HEK293T (cell line): ENCODE results near the gene UBAP2.

Experiments used
- BHLHE40 ChIP-seq: fragments of 450-650 bp; IDR thresholded peaks from 2 replicates; pipeline ENCODE4 v1.6.1; 2016; ENCODE audit warnings: mild to moderate bottlenecking, moderate library complexity, borderline replicate concordance
- ELF4 ChIP-seq: fragments of 450-650 bp; IDR thresholded peaks from 2 replicates; pipeline ENCODE4 v1.6.1; 2017; ENCODE audit warnings: antibody characterized with exemption
- FOXA1 ChIP-seq: fragments of 450-650 bp; IDR thresholded peaks from 2 replicates; pipeline ENCODE4 v1.6.1; 2016; ENCODE audit warnings: mild to moderate bottlenecking
- FOXK2 ChIP-seq: fragments of 450-650 bp; IDR thresholded peaks from 2 replicates; pipeline ENCODE4 v1.6.1; 2016; ENCODE audit warnings: mild to moderate bottlenecking
- FOXM1 ChIP-seq: fragments of 450-650 bp; IDR thresholded peaks from 2 replicates; pipeline ENCODE4 v1.6.1; 2017; ENCODE audit warnings: mild to moderate bottlenecking, borderline replicate concordance
- HDGF ChIP-seq: fragments of 450-650 bp; IDR thresholded peaks from 2 replicates; pipeline ENCODE4 v1.6.1; 2017; ENCODE audit warnings: antibody characterized with exemption, borderline replicate concordance
- LEF1 ChIP-seq: fragments of 450-650 bp; IDR thresholded peaks from 2 replicates; pipeline ENCODE4 v1.6.1; 2017; ENCODE audit warnings: mild to moderate bottlenecking, borderline replicate concordance
- NFRKB ChIP-seq: fragments of 450-650 bp; IDR thresholded peaks from 2 replicates; pipeline ENCODE4 v1.6.1; 2016; ENCODE audit warnings: mild to moderate bottlenecking, moderate library complexity
- SP1 ChIP-seq: fragments of 450-650 bp; IDR thresholded peaks from 2 replicates; pipeline ENCODE4 v1.6.1; 2017
- SUZ12 ChIP-seq: fragments of 450-650 bp; IDR thresholded peaks from 2 replicates; pipeline ENCODE4 v1.6.1; 2016; ENCODE audit warnings: mild to moderate bottlenecking
- TARDBP ChIP-seq: fragments of 450-650 bp; IDR thresholded peaks from 2 replicates; pipeline ENCODE4 v1.6.1; 2016
- TF ChIP-seq, protein P1 (sequence below): fragments of 450-650 bp; IDR thresholded peaks from 2 replicates; pipeline ENCODE4 v1.6.1; 2016

DNA sequence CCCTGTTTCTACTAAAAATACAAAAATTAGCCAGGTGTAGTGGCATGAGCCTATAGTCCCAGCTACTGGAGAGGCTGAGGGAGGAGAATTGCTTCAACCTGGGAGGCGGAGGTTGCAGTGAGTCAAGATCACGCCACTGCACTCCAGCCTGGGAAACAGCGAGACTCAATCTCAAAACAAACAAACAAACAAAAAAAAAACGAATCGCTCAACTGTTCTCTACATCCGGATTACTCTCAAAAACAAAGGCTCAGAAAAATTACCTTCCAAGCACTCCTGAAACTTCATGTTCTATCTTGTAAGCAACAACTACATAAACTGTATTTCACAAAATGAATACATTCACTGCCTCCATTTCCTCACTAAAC lies 14.0 kb downstream of the UBAP2 start:
- no peak for TF ChIP-seq FOXA1
- TF ChIP-seq HDGF, result no peak
- TF ChIP-seq NFRKB, result no peak
- no peak for TF ChIP-seq SP1
- no peak for TF ChIP-seq FOXM1
- TF ChIP-seq LEF1, result no peak
- no peak for TF ChIP-seq BHLHE40
- TF ChIP-seq, protein P1, sequence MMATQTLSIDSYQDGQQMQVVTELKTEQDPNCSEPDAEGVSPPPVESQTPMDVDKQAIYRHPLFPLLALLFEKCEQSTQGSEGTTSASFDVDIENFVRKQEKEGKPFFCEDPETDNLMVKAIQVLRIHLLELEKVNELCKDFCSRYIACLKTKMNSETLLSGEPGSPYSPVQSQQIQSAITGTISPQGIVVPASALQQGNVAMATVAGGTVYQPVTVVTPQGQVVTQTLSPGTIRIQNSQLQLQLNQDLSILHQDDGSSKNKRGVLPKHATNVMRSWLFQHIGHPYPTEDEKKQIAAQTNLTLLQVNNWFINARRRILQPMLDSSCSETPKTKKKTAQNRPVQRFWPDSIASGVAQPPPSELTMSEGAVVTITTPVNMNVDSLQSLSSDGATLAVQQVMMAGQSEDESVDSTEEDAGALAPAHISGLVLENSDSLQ, result no peak
- TF ChIP-seq SUZ12, result no peak
- TF ChIP-seq FOXK2, result no peak
- TF ChIP-seq ELF4, result no peak
- no peak for TF ChIP-seq TARDBP
